Cardiac muscle cell (in vitro differentiated cells and primary cell): ENCODE results near the gene TP63. TPM values are rescaled to one million over a fixed set of nuclear protein-coding genes. Genes with fewer than 3 reads are reported as not detected.

Experiments used
- DNase-seq, 2 donors: peaks; one replicate each; pipeline versions ENCODE4 v3.0.0 to v3.0.0-alpha.2; 2010 to 2017; ENCODE audit warnings: low read depth in 1 of 2, low spot score in 1 of 2
- H3K27ac ChIP-seq: fragments of 200-600 bp; sonication (generic); 2 replicates; pipeline ENCODE4 v1.5.1; 2016
- H3K27me3 ChIP-seq: fragments of 200-600 bp; sonication (generic); 2 replicates; pipeline ENCODE4 v1.6.0; 2016; ENCODE audit warnings: control low read depth
- H3K36me3 ChIP-seq: fragments of 200-600 bp; sonication (generic); 2 replicates; pipeline ENCODE4 v1.5.1; 2016; ENCODE audit warnings: control low read depth
- H3K4me1 ChIP-seq: fragments of 200-600 bp; sonication (generic); 2 replicates; pipeline ENCODE4 v1.8.1; 2017; ENCODE audit warnings: low read depth, mild to moderate bottlenecking, mixed run types
- H3K4me3 ChIP-seq: fragments of 200-600 bp; sonication (generic); 2 replicates; pipeline ENCODE4 v1.5.1; 2016; ENCODE audit warnings: mild to moderate bottlenecking
- H3K9me3 ChIP-seq: fragments of 200-600 bp; sonication (generic); 2 replicates; pipeline ENCODE4 v1.5.1; 2017; ENCODE audit warnings: low read depth, mild to moderate bottlenecking, control low read depth
- polyA plus RNA-seq: library from polyadenylated mRNA; unstranded; fragments of >200 nt; fragmentation: Nextera tagmentation; extraction: Ambion mirVana; gene quantifications from 2 replicates; pipeline ENCODE4 v1.2.1, GENCODE V29; 2016
- total RNA-seq: library from RNA; depleted of rRNA; stranded (reverse); fragments of >200 nt; gene quantifications from 2 replicates; pipeline ENCODE4 v1.2.3, GENCODE V29; 2016
- TF ChIP-seq, protein P1 (sequence below): IDR thresholded peaks from 2 replicates; pipeline ENCODE4 v1.5.1; 2012; ENCODE audit warnings: low read depth, mild to moderate bottlenecking, low read length

The TP63 gene
- total and polyA plus RNA-seq, 2 experiments from 2014 or later: not detected

DNA sequence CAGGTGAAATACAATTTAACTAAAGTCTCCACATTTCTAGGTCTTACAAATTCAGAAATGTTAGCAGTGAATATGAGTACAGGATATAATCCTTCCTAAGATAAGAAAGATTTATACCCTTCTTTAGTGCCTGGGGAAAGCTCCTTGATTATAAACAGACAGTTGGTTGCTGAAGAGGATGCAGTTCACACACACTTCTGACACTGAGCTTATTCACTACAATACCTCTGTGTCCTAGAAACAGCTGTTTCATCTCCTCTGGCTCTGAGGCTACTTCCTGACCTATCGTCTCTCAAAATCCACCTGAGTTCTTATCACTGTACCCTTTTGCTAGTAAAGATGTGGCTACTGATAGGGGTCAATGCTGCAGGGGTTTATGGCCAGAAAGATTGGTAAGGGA, 57.1 kb downstream of the TP63 start:
- TF ChIP-seq, protein P1, sequence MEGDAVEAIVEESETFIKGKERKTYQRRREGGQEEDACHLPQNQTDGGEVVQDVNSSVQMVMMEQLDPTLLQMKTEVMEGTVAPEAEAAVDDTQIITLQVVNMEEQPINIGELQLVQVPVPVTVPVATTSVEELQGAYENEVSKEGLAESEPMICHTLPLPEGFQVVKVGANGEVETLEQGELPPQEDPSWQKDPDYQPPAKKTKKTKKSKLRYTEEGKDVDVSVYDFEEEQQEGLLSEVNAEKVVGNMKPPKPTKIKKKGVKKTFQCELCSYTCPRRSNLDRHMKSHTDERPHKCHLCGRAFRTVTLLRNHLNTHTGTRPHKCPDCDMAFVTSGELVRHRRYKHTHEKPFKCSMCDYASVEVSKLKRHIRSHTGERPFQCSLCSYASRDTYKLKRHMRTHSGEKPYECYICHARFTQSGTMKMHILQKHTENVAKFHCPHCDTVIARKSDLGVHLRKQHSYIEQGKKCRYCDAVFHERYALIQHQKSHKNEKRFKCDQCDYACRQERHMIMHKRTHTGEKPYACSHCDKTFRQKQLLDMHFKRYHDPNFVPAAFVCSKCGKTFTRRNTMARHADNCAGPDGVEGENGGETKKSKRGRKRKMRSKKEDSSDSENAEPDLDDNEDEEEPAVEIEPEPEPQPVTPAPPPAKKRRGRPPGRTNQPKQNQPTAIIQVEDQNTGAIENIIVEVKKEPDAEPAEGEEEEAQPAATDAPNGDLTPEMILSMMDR: no peak
- Histone ChIP-seq H3K4me3 (no peak overlapping the region), H3K4me1 (no peaks in the 10 kb centered on the region), H3K27me3 (no peaks in the 10 kb centered on the region), H3K36me3 (no peaks in the 10 kb centered on the region), H3K9me3 (no peaks in the 10 kb centered on the region), H3K27ac (no peak overlapping the region)
- DNase-seq: no peak

DNA sequence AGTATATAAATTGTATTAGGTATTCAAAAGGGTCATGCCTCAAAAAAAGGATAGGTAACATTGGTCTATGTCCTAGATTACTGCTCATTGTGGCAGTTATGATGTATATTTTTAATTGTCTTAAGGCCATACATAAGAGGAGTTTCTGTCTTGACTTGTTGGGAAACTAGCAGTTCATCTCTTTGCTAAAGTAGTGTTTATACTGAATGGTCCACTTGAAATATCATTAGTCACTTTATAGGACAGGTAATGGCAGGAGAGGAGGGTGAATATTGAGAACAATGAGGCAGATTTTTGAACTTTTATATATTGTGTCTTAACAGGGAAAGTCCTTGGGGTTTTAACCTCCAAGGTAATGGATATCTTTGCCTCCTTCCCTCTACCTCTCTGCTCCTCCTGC, 58.4 kb downstream of the TP63 start:
- no peaks in the 10 kb centered on the region for H3K4me1 ChIP-seq
- no peaks in the 10 kb centered on the region for H3K27me3 ChIP-seq
- TF ChIP-seq, protein P1: no peak
- H3K36me3 ChIP-seq: no peaks in the 10 kb centered on the region
- no peak overlapping the region for H3K4me3 ChIP-seq
- no peaks in the 10 kb centered on the region for H3K9me3 ChIP-seq
- DNase-seq: no peak
- H3K27ac ChIP-seq: no peak overlapping the region

DNA sequence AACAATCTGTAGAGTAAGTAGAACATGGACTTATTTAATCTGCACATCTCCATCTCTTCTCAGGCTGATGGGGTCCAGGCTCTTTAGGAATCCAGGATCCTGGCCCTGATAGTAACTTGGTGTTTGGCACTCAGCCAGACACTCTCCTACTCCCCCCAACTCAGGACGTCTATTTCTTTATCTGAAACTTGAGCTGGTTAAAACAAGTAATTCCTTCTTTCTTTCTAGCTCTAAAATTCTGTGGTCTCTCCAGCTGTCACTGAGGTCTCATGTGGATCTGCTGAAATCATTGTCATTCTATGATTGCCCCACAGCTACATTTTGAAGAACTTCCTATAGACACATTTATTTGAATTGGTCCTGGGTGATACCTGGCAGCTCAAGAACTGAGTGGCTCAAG, 59.0 kb downstream of the TP63 start:
- Histone ChIP-seq H3K36me3 (no peaks in the 10 kb centered on the region), H3K9me3 (no peaks in the 10 kb centered on the region), H3K27ac (no peak overlapping the region), H3K27me3 (no peaks in the 10 kb centered on the region), H3K4me3 (no peak overlapping the region), H3K4me1 (no peaks in the 10 kb centered on the region)
- TF ChIP-seq, protein P1: no peak
- DNase-seq: no peak

DNA sequence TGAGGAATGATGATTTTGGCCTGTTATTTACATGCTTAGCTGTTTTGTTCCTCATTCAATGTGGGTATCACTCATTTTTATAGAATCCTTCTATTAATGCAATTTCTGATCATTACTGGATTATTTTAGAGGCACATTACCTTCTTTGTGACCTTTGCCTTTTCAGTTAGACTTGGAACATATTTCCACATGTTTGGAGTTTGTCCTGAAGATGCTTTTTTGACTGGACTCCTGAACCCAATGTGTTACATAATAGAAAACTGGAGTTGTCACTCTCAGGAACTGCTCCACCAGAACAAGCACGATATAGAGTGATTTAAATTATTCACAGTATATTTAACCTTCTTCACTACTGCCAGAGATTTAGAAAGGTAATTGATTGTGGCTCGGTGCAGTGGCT, 59.5 kb downstream of the TP63 start:
- TF ChIP-seq, protein P1: no peak
- H3K36me3 ChIP-seq: no peaks in the 10 kb centered on the region
- no peak overlapping the region for H3K4me3 ChIP-seq
- no peaks in the 10 kb centered on the region for H3K9me3 ChIP-seq
- no peak for DNase-seq
- H3K27me3 ChIP-seq: no peaks in the 10 kb centered on the region
- H3K4me1 ChIP-seq: no peaks in the 10 kb centered on the region
- no peak overlapping the region for H3K27ac ChIP-seq

DNA sequence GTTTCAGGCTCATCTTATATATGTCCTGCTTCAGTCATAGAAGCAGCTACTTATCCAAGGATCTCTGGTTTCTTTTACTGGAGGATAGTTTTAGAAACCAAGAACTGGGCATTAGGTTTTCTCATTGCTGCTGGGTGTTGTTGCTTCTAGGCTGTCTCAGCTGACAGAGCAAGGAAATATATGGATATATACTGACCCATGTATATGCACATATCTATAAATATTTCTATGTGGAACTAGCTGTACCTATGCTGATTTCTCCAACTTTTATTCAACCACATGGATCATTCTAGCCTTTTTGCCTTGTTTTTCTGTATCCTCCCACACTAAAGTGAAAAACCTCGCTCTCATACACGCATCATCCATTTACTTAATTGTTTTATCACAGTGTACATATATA, 64.2 kb downstream of the TP63 start:
- TF ChIP-seq, protein P1: no peak
- DNase-seq: no peak
- no peaks in the 10 kb centered on the region for H3K9me3 ChIP-seq

DNA sequence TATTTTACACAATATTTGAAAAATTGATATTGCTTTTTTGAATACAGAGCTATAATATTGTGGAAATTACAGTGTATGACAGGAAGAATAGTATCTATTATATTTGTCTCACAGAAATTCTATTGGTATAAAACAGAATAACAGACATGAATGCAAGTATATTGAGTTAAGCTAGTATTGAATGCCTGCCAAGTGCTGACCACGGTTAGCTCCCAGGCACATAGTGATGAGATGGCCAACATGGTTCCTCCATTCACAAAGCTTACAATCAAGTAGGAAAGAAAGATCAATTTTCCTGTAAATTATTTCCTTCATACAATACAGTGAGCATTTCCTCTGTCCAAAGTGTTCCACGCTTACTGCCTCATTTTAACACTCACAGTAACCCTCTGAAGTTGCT, 67.6 kb downstream of the TP63 start:
- Histone ChIP-seq H3K27ac (no peak overlapping the region), H3K4me1 (no peaks in the 10 kb centered on the region), H3K36me3 (no peaks in the 10 kb centered on the region), H3K27me3 (no peaks in the 10 kb centered on the region), H3K4me3 (no peak overlapping the region), H3K9me3 (no peaks in the 10 kb centered on the region)
- peak in 1 of 2 donors; percentile 44 for DNase-seq
- TF ChIP-seq, protein P1: no peak

More for the DNA sequence above, 64.2 kb downstream of the TP63 start:
- no peak overlapping the region for H3K4me3 ChIP-seq
- H3K36me3 ChIP-seq: no peaks in the 10 kb centered on the region
- H3K27me3 ChIP-seq: no peaks in the 10 kb centered on the region
- H3K4me1 ChIP-seq: no peaks in the 10 kb centered on the region
- no peak overlapping the region for H3K27ac ChIP-seq
